ENCODE data around the gene BLVRB. TPM values are rescaled to one million over a fixed set of nuclear protein-coding genes. Genes with fewer than 3 reads are reported as not detected.
"Not testable (repeated sequence)": the region's sequence is repeated elsewhere in the genome, so short reads cannot be mapped to it uniquely, and the experiment has no call there.

The BLVRB gene
- total RNA-seq, 2 experiments from 2014 or later: 12.9 to 23.3 TPM

- no peak for DNase-seq
- Mint-ChIP-seq H3K4me3 (peak overlapping the region; percentile 95), H3K27me3 (no peaks in the 10 kb centered on the region), H3K36me3 (peaks cover 7% of the 10 kb centered on the region), H3K9me3 (ENCODE audit: low read depth) (no peaks in the 10 kb centered on the region), H3K4me1 (peaks cover 22% of the 10 kb centered on the region), H3K27ac (peak overlapping the region; percentile 97)
- no peak for ATAC-seq
- CTCF ChIA-PET: interaction anchor here (0.6 to 3.0 kb wide), 13 partner anchors 9 to 163 kb away, joined by 3 to 28 read pairs (median 5); partner anchors contain the start of genes BLVRB and SERTAD1
These were observed 23.0 kb downstream of the BLVRB start for GRCh38 chr19:40442328-40443130.

GRCh38 chr19:40441719-40442253 lies 23.8 kb downstream of the BLVRB start:
- H3K4me3 Mint-ChIP-seq: peak overlapping the region; percentile 95
- no peak for DNase-seq

GRCh38 chr19:40438284-40438683 lies 27.3 kb downstream of the BLVRB start:
- H3K27ac Mint-ChIP-seq: no peak overlapping the region
- DNase-seq: no peak
- H3K9me3 Mint-ChIP-seq (ENCODE audit: low read depth): no peaks in the 10 kb centered on the region
- H3K4me3 Mint-ChIP-seq: no peak overlapping the region
- H3K4me1 Mint-ChIP-seq: peaks cover 24% of the 10 kb centered on the region
- no peak for ATAC-seq
- CTCF ChIA-PET: interaction anchor here (1.5 kb wide), 1 partner anchor 12 kb away, joined by 3 read pairs; the partner anchor contains the start of gene SERTAD1
- H3K36me3 Mint-ChIP-seq: peaks cover 7% of the 10 kb centered on the region
- no peaks in the 10 kb centered on the region for H3K27me3 Mint-ChIP-seq

More at GRCh38 chr19:40441719-40442253, 23.8 kb downstream of the BLVRB start:
- Mint-ChIP-seq H3K4me1 (peaks cover 22% of the 10 kb centered on the region), H3K27ac (peak overlapping the region; percentile 97), H3K36me3 (peaks cover 7% of the 10 kb centered on the region), H3K9me3 (ENCODE audit: low read depth) (no peaks in the 10 kb centered on the region), H3K27me3 (no peaks in the 10 kb centered on the region)
- ATAC-seq: no peak
- CTCF ChIA-PET: interaction anchor here (1.3 to 3.0 kb wide), 6 partner anchors 8 to 23 kb away, joined by 3 to 15 read pairs (median 5); partner anchors contain the start of gene SERTAD1

- ATAC-seq (peak; percentile 97), DNase-seq (peak; percentile 73)
- peaks cover 12% of the 10 kb centered on the region for H3K4me1 Mint-ChIP-seq
- no peaks in the 10 kb centered on the region for H3K27me3 Mint-ChIP-seq
- no peaks in the 10 kb centered on the region for H3K9me3 Mint-ChIP-seq (ENCODE audit: low read depth)
- CTCF ChIA-PET: interaction anchor here (0.6 to 1.4 kb wide), 5 partner anchors 9 to 32 kb away, joined by 3 to 7 read pairs (median 3); partner anchors contain the start of gene BLVRB
- H3K4me3 Mint-ChIP-seq: peak overlapping the region; percentile 76
- H3K27ac Mint-ChIP-seq: peak overlapping the region; percentile 87
- H3K36me3 Mint-ChIP-seq: no peaks in the 10 kb centered on the region
These were observed 31.9 kb downstream of the BLVRB start for GRCh38 chr19:40433391-40434216.

- not testable (repeated sequence) for H3K36me3 Mint-ChIP-seq; ATAC-seq; H3K9me3 Mint-ChIP-seq (ENCODE audit: low read depth); H3K27ac Mint-ChIP-seq; DNase-seq; H3K27me3 Mint-ChIP-seq
- CTCF ChIA-PET: interaction anchor here (0.6 to 1.4 kb wide), 6 partner anchors 8 to 32 kb away, joined by 3 to 7 read pairs (median 3); no protein-coding TSS in a partner anchor
- Mint-ChIP-seq H3K4me3 (peak overlapping the region; percentile 76), H3K4me1 (peaks cover 12% of the 10 kb centered on the region)
These were observed 32.8 kb downstream of the BLVRB start for GRCh38 chr19:40432760-40433159.

GRCh38 chr19:40431698-40432097 lies 33.8 kb downstream of the BLVRB start:
- CTCF ChIA-PET: interaction anchor here (2.0 kb wide), 1 partner anchor 12 kb away, joined by 6 read pairs; the partner anchor contains the start of gene SERTAD3
- Mint-ChIP-seq H3K4me3 (no peak overlapping the region), H3K27me3 (no peaks in the 10 kb centered on the region), H3K4me1 (peaks cover 12% of the 10 kb centered on the region), H3K9me3 (ENCODE audit: low read depth) (no peaks in the 10 kb centered on the region), H3K36me3 (no peaks in the 10 kb centered on the region), H3K27ac (no peak overlapping the region)
- ATAC-seq (no peak), DNase-seq (no peak)

- not testable (repeated sequence) for H3K36me3 Mint-ChIP-seq; H3K27me3 Mint-ChIP-seq; DNase-seq; H3K4me3 Mint-ChIP-seq; ATAC-seq; H3K9me3 Mint-ChIP-seq (ENCODE audit: low read depth); H3K27ac Mint-ChIP-seq
- CTCF ChIA-PET: interaction anchor here (1.0 to 2.0 kb wide), 2 partner anchors 13 to 125 kb away, joined by 3 to 6 read pairs; partner anchors contain the start of gene SERTAD3
- H3K4me1 Mint-ChIP-seq: peaks cover 14% of the 10 kb centered on the region
These were observed 35.3 kb downstream of the BLVRB start for GRCh38 chr19:40430242-40430641.

- not testable (repeated sequence) for ATAC-seq; DNase-seq; H3K36me3 Mint-ChIP-seq; H3K4me3 Mint-ChIP-seq; H3K27ac Mint-ChIP-seq; H3K27me3 Mint-ChIP-seq; H3K9me3 Mint-ChIP-seq (ENCODE audit: low read depth)
- H3K4me1 Mint-ChIP-seq: peaks cover 14% of the 10 kb centered on the region
- CTCF ChIA-PET: interaction anchor here (2.1 to 2.6 kb wide), 2 partner anchors 12 to 37 kb away, joined by 6 to 22 read pairs; partner anchors contain the start of gene BLVRB
These were observed 37.3 kb downstream of the BLVRB start for GRCh38 chr19:40428197-40428596.

GRCh38 chr19:40425450-40426287 lies 39.9 kb downstream of the BLVRB start, which contains the start of gene SERTAD1:
Gene SERTAD1 (minus strand): TSS chr19:40425992. CDS start chr19:40423546, 2,446 bp downstream.
- peak; percentile 100 for DNase-seq
- peak within 1 kb of the TSS; percentile 96 for H3K27ac Mint-ChIP-seq
- peak; percentile 87 for ATAC-seq
- peaks cover 11% of the 10 kb centered on the region for H3K36me3 Mint-ChIP-seq
- CTCF ChIA-PET: interaction anchor here (0.8 to 5.8 kb wide), 8 partner anchors 8 to 60 kb away, joined by 3 to 57 read pairs (median 3); partner anchors contain the start of genes BLVRB and SERTAD3
- H3K4me1 Mint-ChIP-seq: peaks cover 20% of the 10 kb centered on the region
- H3K4me3 Mint-ChIP-seq: peak within 1 kb of the TSS; percentile 94
- H3K9me3 Mint-ChIP-seq (ENCODE audit: low read depth): no peaks in the 10 kb centered on the region
- no peaks in the 10 kb centered on the region for H3K27me3 Mint-ChIP-seq

GRCh38 chr19:40424637-40425449 lies 40.7 kb downstream of the BLVRB start:
- Mint-ChIP-seq H3K4me1 (peaks cover 22% of the 10 kb centered on the region), H3K27me3 (no peaks in the 10 kb centered on the region), H3K27ac (peak overlapping the region; percentile 96), H3K9me3 (ENCODE audit: low read depth) (no peaks in the 10 kb centered on the region), H3K36me3 (peaks cover 11% of the 10 kb centered on the region), H3K4me3 (peak overlapping the region; percentile 94)
- DNase-seq (peak; percentile 55), ATAC-seq (no peak)
- CTCF ChIA-PET: interaction anchor here (0.6 to 5.8 kb wide), 9 partner anchors 8 to 391 kb away, joined by 3 to 57 read pairs (median 3); partner anchors contain the start of genes BLVRB, PRX and SERTAD3

- peak overlapping the region; percentile 70 for H3K27ac Mint-ChIP-seq
- no peaks in the 10 kb centered on the region for H3K9me3 Mint-ChIP-seq (ENCODE audit: low read depth)
- peaks cover 11% of the 10 kb centered on the region for H3K36me3 Mint-ChIP-seq
- CTCF ChIA-PET: interaction anchor here (1.0 to 5.8 kb wide), 6 partner anchors 11 to 40 kb away, joined by 3 to 57 read pairs (median 3); partner anchors contain the start of genes BLVRB, PRX and SERTAD3
- no peaks in the 10 kb centered on the region for H3K27me3 Mint-ChIP-seq
- DNase-seq (no peak), ATAC-seq (no peak)
- H3K4me3 Mint-ChIP-seq: peak overlapping the region; percentile 94
- H3K4me1 Mint-ChIP-seq: peaks cover 25% of the 10 kb centered on the region
These were observed 41.6 kb downstream of the BLVRB start for GRCh38 chr19:40423938-40424337.

Measured in activated CD8-positive, alpha-beta memory T cell treated with anti-CD3 and anti-CD28 coated beads, Interleukin-2, amount 10 ng/mL, durations not matched to agents 7 days and 5 days (primary cell).